Smooth muscle cell (in vitro differentiated cells): Measurements from ENCODE around the gene SCN2B. TPM values are rescaled to one million over a fixed set of nuclear protein-coding genes. Genes with fewer than 3 reads are reported as not detected.

Experiments used
- DNase-seq: peaks from one replicate; lab custom pipeline; 2025; ENCODE audit not compliant: unreplicated experiment; lab: John Stamatoyannopoulos, UW
- H2AFZ ChIP-seq: fragments of 200-600 bp; sonication (generic); 2 replicates; pipeline ENCODE4 v1.6.0; 2016; ENCODE audit warnings: antibody characterized with exemption, low read depth, mild to moderate bottlenecking
- H3F3A ChIP-seq: fragments of 200-600 bp; sonication (generic); 2 replicates; pipeline ENCODE4 v1.6.0; 2017; ENCODE audit warnings: antibody characterized with exemption, low read depth
- H3K27ac ChIP-seq: fragments of 200-600 bp; sonication (generic); 2 replicates; pipeline ENCODE4 v1.5.1; 2016; ENCODE audit warnings: low read depth, mild to moderate bottlenecking
- H3K27me3 ChIP-seq: fragments of 200-600 bp; sonication (generic); 2 replicates; pipeline ENCODE4 v1.6.1; 2016; ENCODE audit warnings: low read depth, mild to moderate bottlenecking
- H3K36me3 ChIP-seq: fragments of 200-600 bp; sonication (generic); 2 replicates; pipeline ENCODE4 v1.5.1; 2016; ENCODE audit warnings: low read depth
- H3K4me1 ChIP-seq: fragments of 200-600 bp; sonication (generic); 2 replicates; pipeline ENCODE4 v1.5.1; 2016; ENCODE audit warnings: low read depth
- H3K4me2 ChIP-seq: fragments of 200-600 bp; sonication (generic); 2 replicates; pipeline ENCODE4 v1.6.0; 2016; ENCODE audit warnings: mild to moderate bottlenecking
- H3K4me3 ChIP-seq: fragments of 200-600 bp; sonication (generic); 2 replicates; pipeline ENCODE4 v1.5.1; 2016; ENCODE audit warnings: mild to moderate bottlenecking
- H3K79me2 ChIP-seq: fragments of 200-600 bp; sonication (generic); 2 replicates; pipeline ENCODE4 v1.6.0; 2016; ENCODE audit warnings: low read depth, mild to moderate bottlenecking
- H3K9ac ChIP-seq: fragments of 200-600 bp; sonication (generic); 2 replicates; pipeline ENCODE4 v1.6.0; 2016; ENCODE audit warnings: low read depth
- H3K9me3 ChIP-seq: fragments of 200-600 bp; sonication (generic); replicated peaks from 2 replicates; pipeline ENCODE4 v1.5.1; 2016; ENCODE audit warnings: low read depth
- H4K20me1 ChIP-seq: fragments of 200-600 bp; sonication (generic); 2 replicates; pipeline ENCODE4 v1.6.0; 2016; ENCODE audit warnings: low read depth
- CTCF ChIP-seq: fragments of 200-600 bp; sonication (generic); IDR thresholded peaks from 2 replicates; pipeline ENCODE4 v1.5.1; 2017; ENCODE audit warnings: borderline replicate concordance, mild to moderate bottlenecking, antibody characterized with exemption; ENCODE audit not compliant: insufficient read depth, poor library complexity, severe bottlenecking
- WGBS: methylation state at CpG from one replicate; pipeline ENCODE4 v1.1.7; 2016; ENCODE audit warnings: low lambda C conversion rate; 5-methylcytosine and 5-hydroxymethylcytosine counted together
- polyA plus RNA-seq: library from polyadenylated mRNA; unstranded; fragments of >200 nt; fragmentation: Nextera tagmentation; extraction: Ambion mirVana; gene quantifications from 2 replicates; pipeline ENCODE4 v1.2.1, GENCODE V29; 2016
- total RNA-seq: library from RNA; depleted of rRNA; stranded (reverse); fragments of >200 nt; gene quantifications from 2 replicates; pipeline ENCODE4 v1.2.3, GENCODE V29; 2014

Gene SCN2B
- total and polyA plus RNA-seq, 2 experiments from 2014 or later = 0.31 to 0.40 TPM

GRCh38 chr11:118167906-118168305 lies 8.5 kb downstream of the SCN2B start:
- no peak overlapping the region for H3K4me2 ChIP-seq
- no peak overlapping the region for H3K27ac ChIP-seq
- no peaks in the 10 kb centered on the region for H3K79me2 ChIP-seq
- no peak for TF ChIP-seq CTCF
- no peaks in the 10 kb centered on the region for H3K9me3 ChIP-seq
- no peaks in the 10 kb centered on the region for H4K20me1 ChIP-seq
- DNase-seq = no peak
- H3F3A ChIP-seq = no peaks in the 10 kb centered on the region
- H3K4me1 ChIP-seq = no peaks in the 10 kb centered on the region
- no peaks in the 10 kb centered on the region for H3K36me3 ChIP-seq
- H3K4me3 ChIP-seq = no peak overlapping the region
- H2AFZ ChIP-seq = no peak overlapping the region
- 94% methylated on average over 12 of the region's 12 CpGs for WGBS
- H3K9ac ChIP-seq = no peak overlapping the region
- peaks cover 68% of the 10 kb centered on the region for H3K27me3 ChIP-seq

DNA sequence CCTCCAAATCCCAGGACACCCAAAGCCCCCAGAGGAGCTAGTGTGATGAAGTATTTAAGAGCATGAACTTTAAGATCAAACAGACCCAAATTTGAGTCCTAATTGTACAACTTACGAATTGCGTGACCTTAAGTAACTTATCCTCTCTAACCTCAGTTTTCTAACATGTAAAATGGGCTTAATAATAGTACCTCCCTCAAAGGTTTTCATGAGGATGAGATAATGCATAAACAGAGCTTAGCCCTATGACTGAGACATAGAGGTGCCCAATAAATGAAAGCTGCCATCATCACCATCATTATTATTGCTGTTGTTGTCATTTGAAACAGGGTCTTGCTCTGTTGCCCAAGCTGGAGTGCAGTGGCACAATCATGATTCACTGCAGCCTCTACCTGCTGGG lies 9.2 kb downstream of the SCN2B start:
- DNase-seq = no peak
- WGBS = 93% methylated on average over 2 of the region's 2 CpGs
- Histone ChIP-seq H3K4me1 (no peaks in the 10 kb centered on the region), H3K4me3 (no peak overlapping the region), H2AFZ (no peak overlapping the region), H3K9ac (no peak overlapping the region), H3K36me3 (no peaks in the 10 kb centered on the region), H3K27ac (no peak overlapping the region), H3K27me3 (peaks cover 74% of the 10 kb centered on the region), H3K4me2 (no peak overlapping the region), H3K79me2 (no peaks in the 10 kb centered on the region), H3K9me3 (no peaks in the 10 kb centered on the region), H3F3A (no peaks in the 10 kb centered on the region), H4K20me1 (no peaks in the 10 kb centered on the region)
- TF ChIP-seq CTCF = no peak

DNA sequence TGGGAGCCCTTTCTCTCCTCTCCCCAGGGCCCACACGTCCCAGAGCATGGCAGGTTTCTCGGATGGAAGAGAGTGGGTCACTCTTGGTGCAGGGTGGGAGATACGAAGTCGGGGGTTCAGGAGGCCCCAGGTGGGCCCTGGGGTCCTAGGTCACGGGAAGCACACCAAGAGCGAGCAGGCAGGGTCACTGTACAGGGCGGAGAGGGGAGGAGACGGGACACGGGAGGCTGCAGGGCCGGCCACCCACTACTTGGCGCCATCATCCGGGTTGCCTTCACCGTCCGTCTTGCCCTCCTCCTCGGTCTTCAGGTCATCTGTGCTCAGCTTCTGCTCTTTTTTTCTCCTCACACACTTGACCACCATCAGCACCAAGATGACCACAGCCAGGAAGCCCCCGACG lies 9.8 kb downstream of the SCN2B start:
- H3K4me2 ChIP-seq = no peak overlapping the region
- H3K9ac ChIP-seq = no peak overlapping the region
- H3K4me1 ChIP-seq = no peaks in the 10 kb centered on the region
- no peak for DNase-seq
- no peak overlapping the region for H2AFZ ChIP-seq
- H3K27me3 ChIP-seq = peaks cover 79% of the 10 kb centered on the region
- H4K20me1 ChIP-seq = no peaks in the 10 kb centered on the region
- H3K79me2 ChIP-seq = no peaks in the 10 kb centered on the region
- no peaks in the 10 kb centered on the region for H3F3A ChIP-seq
- WGBS = 90% methylated on average over 17 of the region's 17 CpGs
- no peak overlapping the region for H3K4me3 ChIP-seq
- H3K27ac ChIP-seq = no peak overlapping the region
- no peaks in the 10 kb centered on the region for H3K36me3 ChIP-seq
- H3K9me3 ChIP-seq = no peaks in the 10 kb centered on the region
- TF ChIP-seq CTCF = no peak

GRCh38 chr11:118164885-118165284 lies 11.6 kb downstream of the SCN2B start:
- DNase-seq = no peak
- H3K36me3 ChIP-seq = no peaks in the 10 kb centered on the region
- H3K9ac ChIP-seq = no peak overlapping the region

More at GRCh38 chr11:118164885-118165284, 11.6 kb downstream of the SCN2B start:
- no peak overlapping the region for H2AFZ ChIP-seq
- no peaks in the 10 kb centered on the region for H4K20me1 ChIP-seq
- TF ChIP-seq CTCF = no peak
- H3K27ac ChIP-seq = no peak overlapping the region
- peaks cover 78% of the 10 kb centered on the region for H3K27me3 ChIP-seq
- H3F3A ChIP-seq = no peaks in the 10 kb centered on the region
- H3K79me2 ChIP-seq = no peaks in the 10 kb centered on the region
- H3K4me3 ChIP-seq = no peak overlapping the region
- no peaks in the 10 kb centered on the region for H3K4me1 ChIP-seq
- 75% methylated on average over 2 of the region's 2 CpGs for WGBS
- no peak overlapping the region for H3K4me2 ChIP-seq
- H3K9me3 ChIP-seq = no peaks in the 10 kb centered on the region
